HAP-1 (cell line): ENCODE data around the gene SP6.
A peak's percentile ranks its signal among the peaks of the same experiment; 100 is the strongest.

ENCODE experiments used
- DNase-seq, 2 experiments: peaks; one replicate each; pipeline ENCODE4 v3.0.0-alpha.2; 2016 to 2020; ENCODE audit warnings: low spot score in 2 of 2
- H3K27me3 ChIP-seq: fragments of 250-450 bp; sonication (Bioruptor Pico); 2 replicates; pipeline ENCODE4 v1.5.1; 2020; ENCODE audit warnings: low read depth, mild to moderate bottlenecking, moderate library complexity
- H3K36me3 ChIP-seq: fragments of 250-450 bp; sonication (Bioruptor Pico); replicated peaks from 2 replicates; pipeline ENCODE4 v1.5.1; 2020; ENCODE audit warnings: mild to moderate bottlenecking
- H3K4me1 ChIP-seq: fragments of 250-450 bp; sonication (Bioruptor Pico); 2 replicates; pipeline ENCODE4 v1.5.1; 2020; ENCODE audit warnings: mild to moderate bottlenecking
- H3K4me3 ChIP-seq: fragments of 250-450 bp; sonication (Bioruptor Pico); 2 replicates; pipeline ENCODE4 v1.5.1; 2020; ENCODE audit warnings: mild to moderate bottlenecking, moderate library complexity
- H3K9me3 ChIP-seq: fragments of 250-450 bp; sonication (Bioruptor Pico); 2 replicates; pipeline ENCODE4 v1.5.1; 2020; ENCODE audit warnings: mild to moderate bottlenecking, moderate library complexity
- in situ Hi-C: fragments of 300-500 bp; cut with MboI; formaldehyde crosslinking; loops from 3 replicates; pipeline ENCODE4 v1.14.3; 2020; ENCODE audit warnings: low sequenced_read_pairs, inconsistent platforms, mixed read lengths

SP6 gene

DNA sequence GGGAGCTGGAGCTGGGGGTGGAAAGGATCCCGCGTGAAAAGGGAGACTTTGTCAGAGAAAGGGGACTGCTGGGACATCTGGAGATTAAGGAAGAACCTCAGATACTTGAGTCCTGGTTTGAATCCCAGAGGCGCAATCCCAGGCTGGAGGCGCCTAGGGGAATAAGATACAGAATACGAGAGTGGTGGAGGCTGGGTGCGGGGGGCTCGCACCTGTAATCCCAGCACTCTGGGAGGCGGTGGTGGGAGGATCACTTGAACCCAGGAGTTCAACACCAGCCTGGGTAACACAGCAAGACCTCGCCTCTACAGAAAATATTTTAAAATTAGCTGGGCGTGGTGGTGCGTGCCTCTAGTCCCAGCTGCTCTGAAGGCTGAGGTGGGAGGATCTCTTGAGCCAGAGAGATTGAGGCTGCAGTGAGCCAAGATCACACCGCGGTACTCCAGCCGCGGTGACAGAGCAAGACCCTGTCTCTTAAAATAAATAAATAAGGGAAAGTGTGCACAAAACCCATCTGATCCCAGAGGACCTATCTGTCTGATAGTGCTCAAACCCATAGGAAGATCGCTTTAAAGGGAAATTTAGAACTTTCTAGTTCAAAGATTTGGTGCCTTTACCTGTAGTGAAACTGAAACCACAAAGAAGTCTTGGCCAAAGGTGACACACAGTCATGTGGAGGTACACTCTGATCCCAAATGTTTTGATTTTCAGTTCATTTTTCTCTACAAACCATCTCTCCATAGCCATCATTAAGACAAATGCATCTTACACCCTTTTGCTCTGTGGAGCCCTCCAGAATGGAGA, 9.3 kb downstream of the SP6 start:
- Histone ChIP-seq H3K27me3 (peaks cover 24% of the 10 kb centered on the region), H3K9me3 (no peaks in the 10 kb centered on the region), H3K4me1 (peaks cover 8% of the 10 kb centered on the region), H3K36me3 (no peaks in the 10 kb centered on the region), H3K4me3 (peak overlapping the region; percentile 56)
- in situ Hi-C loops, result loop anchor here (5.0 kb wide), 2 partner anchors 51 to 176 kb away; no protein-coding TSS in a partner anchor
- no peak for DNase-seq

DNA sequence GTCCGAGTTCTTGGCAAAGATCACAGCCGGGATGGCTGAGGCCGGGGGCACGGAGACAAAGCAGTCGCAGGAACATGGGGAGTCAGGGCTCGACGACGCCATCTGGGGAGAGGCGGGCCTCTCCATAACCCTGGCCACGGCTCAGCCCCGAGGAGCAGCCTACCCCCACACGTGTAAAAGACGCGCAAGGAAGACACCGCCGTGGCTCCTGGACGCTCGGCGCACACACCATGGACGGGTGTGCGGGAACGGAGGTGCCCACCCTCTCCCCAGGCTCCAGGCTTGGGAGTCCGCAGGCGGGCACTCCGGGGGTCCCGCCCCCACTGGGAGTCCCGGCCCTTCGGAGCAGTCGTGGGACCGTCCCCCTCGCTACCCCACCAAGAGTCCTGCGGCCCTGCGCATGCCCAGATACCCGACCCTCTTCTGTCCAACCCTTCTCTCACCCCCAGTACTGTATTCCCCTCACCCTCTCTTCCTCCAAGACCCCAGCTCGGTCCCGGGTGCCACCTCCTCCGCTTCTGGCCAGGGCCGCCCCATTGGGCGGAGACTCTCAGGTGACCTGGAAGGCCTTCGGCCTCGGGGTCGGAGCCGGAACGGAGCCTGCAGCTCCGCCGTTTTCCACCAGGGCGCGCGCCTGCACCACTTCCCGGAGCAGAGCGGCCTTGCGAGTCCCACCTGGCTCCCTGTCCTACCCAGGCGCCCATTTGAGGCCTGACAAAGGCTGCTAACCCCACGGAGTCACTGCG, 10.0 kb downstream of the SP6 start, which contains the start of gene SCRN2:
Gene SCRN2, minus strand, starts transcription at position 532 of the 746 bp plus-strand sequence. Its CDS starts 430 bp downstream, at position 102.
- Histone ChIP-seq H3K4me1 (peaks cover 8% of the 10 kb centered on the region), H3K36me3 (no peaks in the 10 kb centered on the region), H3K27me3 (peaks cover 16% of the 10 kb centered on the region), H3K9me3 (no peaks in the 10 kb centered on the region), H3K4me3 (peak within 1 kb of the TSS; percentile 56)
- in situ Hi-C loops, result loop anchor here (5.0 kb wide), 2 partner anchors 51 to 176 kb away; no protein-coding TSS in a partner anchor
- DNase-seq, result peak; percentile 83 to 95

DNA sequence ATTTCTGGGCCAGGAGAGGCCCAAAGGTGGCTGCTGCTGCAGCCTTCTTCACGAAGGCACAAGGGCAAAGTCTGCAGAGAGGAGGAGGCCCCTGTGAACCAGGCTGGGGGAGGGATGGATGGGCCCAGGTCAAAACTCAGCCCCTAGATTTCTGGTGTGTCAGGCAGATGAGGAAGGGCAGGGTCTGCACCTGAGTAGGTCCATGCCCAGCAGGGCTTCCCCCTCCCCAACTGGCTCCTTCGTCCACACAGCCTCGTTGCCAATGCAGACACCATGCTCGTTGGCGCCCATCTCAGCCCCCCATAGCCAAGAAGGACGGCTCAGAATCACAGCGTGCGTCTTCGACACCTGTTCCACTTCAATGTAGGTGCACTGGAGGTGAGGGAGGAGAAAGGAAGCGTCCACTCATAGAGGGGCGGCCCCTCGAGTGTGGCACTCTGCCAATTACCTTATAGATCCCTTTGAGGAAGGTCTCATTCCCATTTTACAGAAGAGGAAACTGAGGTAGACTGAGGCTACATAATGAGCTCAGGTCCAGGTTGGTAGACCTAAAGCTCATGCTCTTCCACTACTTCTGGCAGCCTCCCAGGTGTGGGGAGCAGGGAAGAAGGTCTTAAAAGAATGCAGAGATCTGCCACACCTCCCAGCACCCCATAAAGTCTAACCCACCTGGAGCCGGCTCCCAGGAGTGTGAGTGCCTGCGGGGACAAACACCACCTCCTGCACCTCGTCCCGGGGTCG, 10.8 kb downstream of the SP6 start:
- Histone ChIP-seq H3K27me3 (peaks cover 9% of the 10 kb centered on the region), H3K4me3 (peak overlapping the region; percentile 56), H3K36me3 (no peaks in the 10 kb centered on the region), H3K9me3 (no peaks in the 10 kb centered on the region), H3K4me1 (peaks cover 8% of the 10 kb centered on the region)
- no peak for DNase-seq
- in situ Hi-C loops, result loop anchor here (5.0 kb wide), 2 partner anchors 52 to 177 kb away; no protein-coding TSS in a partner anchor

DNA sequence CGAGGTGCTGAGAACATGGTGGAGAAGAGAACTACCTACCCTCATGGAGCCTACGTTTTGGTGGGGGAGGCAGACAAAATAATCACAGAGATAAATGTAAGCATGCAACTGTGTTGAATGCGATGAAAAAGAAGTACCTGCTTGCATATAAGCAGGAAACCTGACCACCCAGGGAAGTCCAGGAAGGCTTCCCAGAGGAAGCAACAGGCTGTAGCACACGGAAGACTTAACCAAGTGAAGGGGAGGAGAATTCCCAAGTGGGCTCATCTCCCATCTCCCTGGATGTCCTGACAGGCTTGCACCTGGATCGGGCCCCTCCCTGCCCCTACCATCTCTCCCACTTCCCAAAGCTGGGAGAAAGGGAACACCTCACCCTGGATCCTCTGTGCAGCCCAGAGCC, 11.9 kb downstream of the SP6 start:
- in situ Hi-C loops, result no loop called here
- Histone ChIP-seq H3K9me3 (no peaks in the 10 kb centered on the region), H3K27me3 (no peaks in the 10 kb centered on the region), H3K4me3 (no peak overlapping the region), H3K4me1 (peaks cover 8% of the 10 kb centered on the region), H3K36me3 (no peaks in the 10 kb centered on the region)
- DNase-seq, result no peak

DNA sequence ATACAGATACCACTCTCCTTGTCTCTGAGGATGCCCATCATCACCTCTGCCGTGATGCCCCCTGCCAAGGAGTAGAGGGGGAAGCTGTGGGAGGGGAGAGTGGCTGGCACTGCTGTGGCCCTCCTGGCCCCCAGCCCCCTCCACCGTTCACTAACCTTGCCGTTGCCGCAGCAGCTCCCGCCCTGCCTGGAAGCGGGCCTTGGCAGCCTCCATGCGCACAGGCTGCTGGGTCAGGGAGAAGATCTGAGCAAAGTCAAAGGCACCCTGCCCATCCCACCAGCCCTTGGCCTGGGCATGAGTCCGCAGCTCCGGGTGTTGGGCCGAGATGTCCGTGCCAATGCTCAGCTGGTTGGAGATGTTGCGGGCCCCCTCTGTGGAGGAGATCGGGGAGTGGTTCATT, 12.3 kb downstream of the SP6 start:
- Histone ChIP-seq H3K4me1 (peaks cover 8% of the 10 kb centered on the region), H3K4me3 (no peak overlapping the region), H3K36me3 (no peaks in the 10 kb centered on the region), H3K27me3 (no peaks in the 10 kb centered on the region), H3K9me3 (no peaks in the 10 kb centered on the region)
- in situ Hi-C loops, result no loop called here
- DNase-seq, result no peak

DNA sequence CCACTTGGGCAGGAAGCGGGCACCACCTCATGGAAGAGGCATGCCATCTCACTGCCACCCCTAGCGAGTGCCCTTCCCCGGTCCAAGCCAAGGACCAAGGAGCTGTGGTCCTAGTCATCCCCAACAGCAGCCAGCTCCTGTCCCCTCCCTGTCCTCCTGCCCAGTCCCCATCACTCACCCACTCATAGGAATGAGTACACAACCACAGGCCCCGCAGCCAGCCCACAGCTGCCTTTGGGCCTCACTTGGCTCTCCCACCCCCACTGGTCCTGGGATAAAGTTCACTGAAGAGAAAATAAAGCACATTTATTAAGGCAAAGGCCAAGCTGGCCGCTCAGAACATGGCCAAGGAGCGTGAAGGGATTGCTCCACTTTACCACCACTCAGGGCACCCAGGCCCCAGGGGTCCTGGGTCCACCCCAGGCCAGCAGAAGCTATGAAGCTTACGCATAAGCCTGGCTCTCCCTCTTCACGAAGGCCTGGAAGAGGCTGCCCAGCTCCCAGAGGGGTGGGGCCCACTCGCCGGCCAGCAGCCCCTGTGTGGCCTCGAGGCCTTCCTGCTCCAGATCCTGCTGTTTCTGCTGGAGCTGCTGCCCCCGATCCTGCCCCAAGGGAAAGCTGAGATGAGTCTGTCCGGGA, 13.4 kb downstream of the SP6 start:
- no peaks in the 10 kb centered on the region for H3K27me3 ChIP-seq
- H3K36me3 ChIP-seq, result no peaks in the 10 kb centered on the region
- H3K9me3 ChIP-seq, result no peaks in the 10 kb centered on the region
- peaks cover 8% of the 10 kb centered on the region for H3K4me1 ChIP-seq
- in situ Hi-C loops, result no loop called here
- H3K4me3 ChIP-seq, result no peak overlapping the region
- no peak for DNase-seq

DNA sequence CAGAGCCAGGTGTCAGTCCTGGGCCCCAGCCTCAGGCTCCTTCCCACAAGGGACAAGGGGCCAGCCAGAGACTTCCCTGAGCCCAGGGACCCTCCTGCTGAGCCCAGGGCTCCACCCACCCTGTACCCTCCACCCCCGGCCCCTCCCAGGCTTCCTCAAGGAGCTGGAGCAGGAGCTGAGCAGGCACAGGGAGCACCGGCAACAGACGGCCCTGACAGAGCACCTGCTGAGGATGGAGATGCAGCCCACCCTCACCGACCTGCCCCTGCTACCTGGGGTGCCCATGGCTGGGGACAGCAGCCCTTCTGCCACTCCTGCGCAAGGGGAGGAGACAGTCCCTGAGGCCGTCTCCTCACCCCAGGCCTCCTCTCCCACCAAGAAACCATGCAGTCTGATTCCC, 14.4 kb downstream of the SP6 start:
- peaks cover 8% of the 10 kb centered on the region for H3K4me1 ChIP-seq
- DNase-seq, result no peak
- H3K9me3 ChIP-seq, result no peaks in the 10 kb centered on the region
- no peaks in the 10 kb centered on the region for H3K36me3 ChIP-seq
- no peak overlapping the region for H3K4me3 ChIP-seq
- no peaks in the 10 kb centered on the region for H3K27me3 ChIP-seq
- in situ Hi-C loops, result no loop called here

DNA sequence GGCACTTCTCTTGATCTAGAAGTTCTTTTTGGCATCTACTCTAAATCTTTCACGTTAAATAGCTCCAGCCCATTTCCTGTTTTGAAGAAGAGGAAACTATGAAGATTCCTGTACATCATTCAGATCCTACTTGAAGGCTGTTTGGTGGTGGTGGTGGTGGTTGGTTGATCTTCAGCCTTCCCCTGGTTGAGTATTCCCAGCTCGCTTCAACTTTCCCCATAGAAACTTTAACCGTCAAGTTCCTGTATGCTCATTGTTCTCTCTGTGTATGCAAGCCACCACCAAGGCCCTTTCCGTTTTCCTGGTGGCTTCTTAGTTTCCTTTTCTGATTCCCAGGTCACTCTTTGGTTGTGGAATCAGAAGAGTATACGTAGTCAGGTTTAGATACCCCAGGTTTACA, 16.2 kb downstream of the SP6 start:
- in situ Hi-C loops, result no loop called here
- DNase-seq, result no peak
- no peak overlapping the region for H3K4me3 ChIP-seq
- H3K27me3 ChIP-seq, result no peaks in the 10 kb centered on the region
- H3K4me1 ChIP-seq, result no peaks in the 10 kb centered on the region; the same call in 1 of the 2 replicates
- no peaks in the 10 kb centered on the region for H3K9me3 ChIP-seq
- no peaks in the 10 kb centered on the region for H3K36me3 ChIP-seq

DNA sequence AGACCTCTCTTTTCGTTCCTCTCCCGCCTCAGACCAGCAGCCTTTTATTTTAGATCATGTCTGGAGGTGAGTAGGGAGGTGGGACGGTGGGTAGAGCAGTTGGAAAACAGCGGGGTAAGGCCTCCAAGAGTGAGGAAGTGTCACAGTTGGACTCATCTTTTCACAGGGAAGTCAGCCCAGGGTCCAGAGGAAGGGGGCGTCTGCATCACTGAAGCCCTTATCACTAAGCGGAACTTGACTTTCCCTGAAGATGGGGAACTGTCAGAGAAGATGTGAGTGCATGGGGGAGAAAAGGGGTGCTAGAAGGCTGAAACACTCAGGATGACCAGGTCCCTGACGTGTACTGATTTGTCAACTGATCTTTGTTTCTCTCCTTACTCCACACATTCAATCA, 19.0 kb downstream of the SP6 start:
- Histone ChIP-seq H3K36me3 (peaks cover 15% of the 10 kb centered on the region), H3K27me3 (no peaks in the 10 kb centered on the region), H3K4me1 (no peaks in the 10 kb centered on the region; the same call in 1 of the 2 replicates), H3K9me3 (no peaks in the 10 kb centered on the region), H3K4me3 (peak overlapping the region; percentile 74)
- in situ Hi-C loops, result no loop called here
- DNase-seq, result no peak

DNA sequence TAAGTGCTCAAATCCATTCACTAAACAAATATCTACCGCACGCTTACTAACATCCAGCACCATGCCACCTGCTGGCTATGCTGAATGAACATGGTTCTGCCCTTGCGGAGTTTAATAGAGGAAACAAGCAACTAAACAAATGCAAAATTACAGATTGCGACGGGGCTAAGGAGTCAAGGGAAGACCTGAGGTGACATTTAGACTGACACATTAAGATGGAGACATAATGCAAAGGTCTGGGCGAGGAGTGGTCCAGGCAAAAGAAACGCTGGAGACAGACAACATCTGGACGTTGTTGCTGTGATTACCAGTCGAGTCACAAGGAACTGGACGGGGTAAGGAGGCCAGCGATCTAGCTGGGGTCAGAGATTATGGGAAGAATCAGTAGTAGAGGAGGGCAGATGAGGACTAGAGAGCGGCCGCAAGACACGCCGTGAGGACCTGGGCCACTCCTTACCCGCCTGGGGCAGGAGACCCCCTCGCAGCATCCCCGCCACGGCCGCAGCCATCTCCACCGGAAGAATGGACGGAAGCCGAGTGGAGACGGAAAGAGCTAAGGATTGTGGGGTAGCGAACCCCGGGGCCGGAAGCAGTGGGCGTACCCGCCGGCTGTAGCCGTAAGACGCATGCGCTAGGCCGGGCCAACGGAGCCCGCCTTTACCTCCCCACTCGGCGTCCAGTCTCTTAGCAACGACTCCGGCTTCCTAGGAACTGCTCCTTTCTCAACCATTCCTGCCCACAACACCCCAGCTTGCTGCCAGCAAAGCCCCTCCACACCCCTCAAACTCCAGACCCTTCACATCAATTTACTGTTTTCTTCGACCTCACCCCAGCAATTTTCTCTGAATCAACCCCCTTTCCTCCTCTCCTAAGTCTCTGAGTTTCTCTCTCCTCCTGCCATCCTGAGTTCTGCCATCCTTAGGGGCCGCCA, 19.7 kb downstream of the SP6 start, which contains the start of the genes LRRC46 and MRPL10:
Gene LRRC46, plus strand, starts transcription at position 668 of the 931 bp plus-strand sequence. CDS start 320 bp downstream, outside the sequence.
Gene MRPL10, minus strand, starts transcription at position 539 of the 931 bp plus-strand sequence. Its CDS starts 30 bp downstream, at position 509.
- Histone ChIP-seq H3K4me3 (peak within 1 kb of the TSS; percentile 74), H3K36me3 (peaks cover 21% of the 10 kb centered on the region), H3K9me3 (no peaks in the 10 kb centered on the region), H3K27me3 (no peaks in the 10 kb centered on the region), H3K4me1 (no peaks in the 10 kb centered on the region; the same call in 1 of the 2 replicates)
- in situ Hi-C loops, result no loop called here
- peak; percentile 93 to 94 for DNase-seq

DNA sequence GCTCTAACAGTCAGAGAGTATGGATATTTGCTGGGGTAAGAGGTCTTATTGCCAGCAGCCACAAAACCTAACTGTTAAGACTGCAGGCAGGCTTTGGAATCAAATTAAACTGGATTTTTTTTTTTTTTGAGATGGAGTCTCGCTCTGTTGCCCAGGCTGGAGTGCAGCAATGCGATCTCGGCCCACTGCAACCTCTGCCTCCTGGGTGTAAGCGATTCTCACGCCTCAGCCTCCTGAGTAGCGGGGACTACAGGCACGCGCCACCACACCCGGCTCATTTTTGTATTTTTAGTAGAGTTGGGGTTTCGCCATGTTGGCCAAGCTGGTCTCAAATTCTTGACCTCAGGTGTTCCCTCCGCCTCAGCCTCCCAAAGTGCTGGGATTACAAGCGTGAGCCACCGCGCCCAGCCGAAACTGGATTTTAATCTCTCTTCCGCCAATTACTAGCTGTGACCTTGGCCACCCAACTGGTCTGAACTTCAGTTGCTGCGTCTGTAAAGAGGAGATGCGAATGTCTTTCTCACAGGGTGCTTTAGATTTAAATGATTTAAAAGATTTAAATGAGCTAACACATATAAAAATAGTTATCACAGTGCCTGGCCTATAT, 20.5 kb downstream of the SP6 start:
- peak overlapping the region; percentile 74 for H3K4me3 ChIP-seq
- peaks cover 26% of the 10 kb centered on the region for H3K36me3 ChIP-seq
- no peaks in the 10 kb centered on the region for H3K9me3 ChIP-seq
- DNase-seq, result no peak
- H3K27me3 ChIP-seq, result no peaks in the 10 kb centered on the region
- in situ Hi-C loops, result no loop called here
- no peaks in the 10 kb centered on the region; the same call in 1 of the 2 replicates for H3K4me1 ChIP-seq

DNA sequence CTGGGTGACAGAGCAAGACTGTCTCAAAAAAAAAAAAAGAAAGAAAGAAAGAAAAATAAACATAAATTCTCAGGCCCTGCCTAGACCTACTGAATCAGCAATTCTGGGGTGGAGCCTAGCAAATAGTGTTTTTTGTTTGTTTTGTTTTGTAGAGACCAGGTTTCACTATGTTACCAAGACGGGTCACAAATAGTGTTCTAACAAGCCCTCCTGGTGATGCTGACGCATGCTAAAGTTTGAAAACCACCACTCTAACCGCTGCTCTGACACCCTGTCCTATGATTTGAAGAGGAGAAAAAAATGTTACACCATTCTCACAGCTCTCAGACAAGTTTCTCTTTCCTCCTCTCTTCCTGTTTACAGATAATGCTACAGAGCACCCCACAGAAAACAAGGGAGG, 21.1 kb downstream of the SP6 start:
- Histone ChIP-seq H3K4me1 (no peaks in the 10 kb centered on the region; the same call in 1 of the 2 replicates), H3K9me3 (no peaks in the 10 kb centered on the region), H3K27me3 (no peaks in the 10 kb centered on the region), H3K4me3 (no peak overlapping the region), H3K36me3 (peaks cover 31% of the 10 kb centered on the region)
- DNase-seq, result no peak
- in situ Hi-C loops, result no loop called here
